Smooth muscle cell (in vitro differentiated cells): ENCODE results near the gene ITCH. TPM values are rescaled to one million over a fixed set of nuclear protein-coding genes. Genes with fewer than 3 reads are reported as not detected.
A peak's percentile ranks its signal among the peaks of the same experiment; 100 is the strongest.

Source experiments
- DNase-seq: peaks from one replicate; lab custom pipeline; 2025; ENCODE audit not compliant: unreplicated experiment; lab: John Stamatoyannopoulos, UW
- H2AFZ ChIP-seq: fragments of 200-600 bp; sonication (generic); 2 replicates; pipeline ENCODE4 v1.6.0; 2016; ENCODE audit warnings: antibody characterized with exemption, low read depth, mild to moderate bottlenecking
- H3F3A ChIP-seq: fragments of 200-600 bp; sonication (generic); 2 replicates; pipeline ENCODE4 v1.6.0; 2017; ENCODE audit warnings: antibody characterized with exemption, low read depth
- H3K27ac ChIP-seq: fragments of 200-600 bp; sonication (generic); 2 replicates; pipeline ENCODE4 v1.5.1; 2016; ENCODE audit warnings: low read depth, mild to moderate bottlenecking
- H3K27me3 ChIP-seq: fragments of 200-600 bp; sonication (generic); 2 replicates; pipeline ENCODE4 v1.6.1; 2016; ENCODE audit warnings: low read depth, mild to moderate bottlenecking
- H3K36me3 ChIP-seq: fragments of 200-600 bp; sonication (generic); 2 replicates; pipeline ENCODE4 v1.5.1; 2016; ENCODE audit warnings: low read depth
- H3K4me1 ChIP-seq: fragments of 200-600 bp; sonication (generic); 2 replicates; pipeline ENCODE4 v1.5.1; 2016; ENCODE audit warnings: low read depth
- H3K4me2 ChIP-seq: fragments of 200-600 bp; sonication (generic); 2 replicates; pipeline ENCODE4 v1.6.0; 2016; ENCODE audit warnings: mild to moderate bottlenecking
- H3K4me3 ChIP-seq: fragments of 200-600 bp; sonication (generic); 2 replicates; pipeline ENCODE4 v1.5.1; 2016; ENCODE audit warnings: mild to moderate bottlenecking
- H3K79me2 ChIP-seq: fragments of 200-600 bp; sonication (generic); 2 replicates; pipeline ENCODE4 v1.6.0; 2016; ENCODE audit warnings: low read depth, mild to moderate bottlenecking
- H3K9ac ChIP-seq: fragments of 200-600 bp; sonication (generic); 2 replicates; pipeline ENCODE4 v1.6.0; 2016; ENCODE audit warnings: low read depth
- H3K9me3 ChIP-seq: fragments of 200-600 bp; sonication (generic); replicated peaks from 2 replicates; pipeline ENCODE4 v1.5.1; 2016; ENCODE audit warnings: low read depth
- H4K20me1 ChIP-seq: fragments of 200-600 bp; sonication (generic); 2 replicates; pipeline ENCODE4 v1.6.0; 2016; ENCODE audit warnings: low read depth
- WGBS: methylation state at CpG from one replicate; pipeline ENCODE4 v1.1.7; 2016; ENCODE audit warnings: low lambda C conversion rate; 5-methylcytosine and 5-hydroxymethylcytosine counted together
- polyA plus RNA-seq: library from polyadenylated mRNA; unstranded; fragments of >200 nt; fragmentation: Nextera tagmentation; extraction: Ambion mirVana; gene quantifications from 2 replicates; pipeline ENCODE4 v1.2.1, GENCODE V29; 2016
- total RNA-seq: library from RNA; depleted of rRNA; stranded (reverse); fragments of >200 nt; gene quantifications from 2 replicates; pipeline ENCODE4 v1.2.3, GENCODE V29; 2014
- TF ChIP-seq, protein P1 (sequence below): fragments of 200-600 bp; sonication (generic); IDR thresholded peaks from 2 replicates; pipeline ENCODE4 v1.5.1; 2017; ENCODE audit warnings: borderline replicate concordance, mild to moderate bottlenecking, antibody characterized with exemption; ENCODE audit not compliant: insufficient read depth, poor library complexity, severe bottlenecking

ITCH gene
- total and polyA plus RNA-seq, 2 experiments from 2014 or later, result 21.9 to 96.7 TPM

- Histone ChIP-seq H3K4me1 (no peaks in the 10 kb centered on the region), H3K79me2 (peaks cover 29% of the 10 kb centered on the region), H3K27ac (no peak overlapping the region), H4K20me1 (peaks cover 46% of the 10 kb centered on the region), H3F3A (peaks cover 9% of the 10 kb centered on the region), H3K4me3 (no peak overlapping the region), H3K4me2 (no peak overlapping the region), H3K36me3 (peaks cover 43% of the 10 kb centered on the region), H3K27me3 (no peaks in the 10 kb centered on the region), H2AFZ (no peak overlapping the region), H3K9ac (no peak overlapping the region), H3K9me3 (no peaks in the 10 kb centered on the region)
- WGBS, result 96% methylated on average over 4 of the region's 4 CpGs
- no peak for DNase-seq
- TF ChIP-seq, protein P1, sequence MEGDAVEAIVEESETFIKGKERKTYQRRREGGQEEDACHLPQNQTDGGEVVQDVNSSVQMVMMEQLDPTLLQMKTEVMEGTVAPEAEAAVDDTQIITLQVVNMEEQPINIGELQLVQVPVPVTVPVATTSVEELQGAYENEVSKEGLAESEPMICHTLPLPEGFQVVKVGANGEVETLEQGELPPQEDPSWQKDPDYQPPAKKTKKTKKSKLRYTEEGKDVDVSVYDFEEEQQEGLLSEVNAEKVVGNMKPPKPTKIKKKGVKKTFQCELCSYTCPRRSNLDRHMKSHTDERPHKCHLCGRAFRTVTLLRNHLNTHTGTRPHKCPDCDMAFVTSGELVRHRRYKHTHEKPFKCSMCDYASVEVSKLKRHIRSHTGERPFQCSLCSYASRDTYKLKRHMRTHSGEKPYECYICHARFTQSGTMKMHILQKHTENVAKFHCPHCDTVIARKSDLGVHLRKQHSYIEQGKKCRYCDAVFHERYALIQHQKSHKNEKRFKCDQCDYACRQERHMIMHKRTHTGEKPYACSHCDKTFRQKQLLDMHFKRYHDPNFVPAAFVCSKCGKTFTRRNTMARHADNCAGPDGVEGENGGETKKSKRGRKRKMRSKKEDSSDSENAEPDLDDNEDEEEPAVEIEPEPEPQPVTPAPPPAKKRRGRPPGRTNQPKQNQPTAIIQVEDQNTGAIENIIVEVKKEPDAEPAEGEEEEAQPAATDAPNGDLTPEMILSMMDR, result no peak
Observed at GRCh38 chr20:34449674-34450592, 86.9 kb downstream of the ITCH start.

- 89% methylated on average over 2 of the region's 2 CpGs for whole genome bisulfite sequencing
- no peak for DNase-seq
Observed at GRCh38 chr20:34452281-34452982, 89.4 kb downstream of the ITCH start.

GRCh38 chr20:34458631-34459030 is 95.6 kb downstream of the ITCH start:
- H4K20me1 ChIP-seq, result peaks cover 26% of the 10 kb centered on the region
- H3K9me3 ChIP-seq, result no peaks in the 10 kb centered on the region
- H3K4me3 ChIP-seq, result no peak overlapping the region
- peaks cover 51% of the 10 kb centered on the region for H3K79me2 ChIP-seq
- H3F3A ChIP-seq, result peaks cover 11% of the 10 kb centered on the region
- H3K27me3 ChIP-seq, result no peaks in the 10 kb centered on the region
- peak overlapping the region; percentile 67 for H3K27ac ChIP-seq
- 54% methylated on average over 3 of the region's 3 CpGs for WGBS
- H2AFZ ChIP-seq, result no peak overlapping the region
- no peak for DNase-seq
- H3K36me3 ChIP-seq, result peaks cover 28% of the 10 kb centered on the region
- H3K4me1 ChIP-seq, result no peaks in the 10 kb centered on the region
- TF ChIP-seq, protein P1, result no peak
- H3K4me2 ChIP-seq, result peak overlapping the region; percentile 39
- no peak overlapping the region for H3K9ac ChIP-seq

More at GRCh38 chr20:34452281-34452982, 89.4 kb downstream of the ITCH start:
- no peak overlapping the region for H3K9ac ChIP-seq
- H3K4me2 ChIP-seq, result no peak overlapping the region
- H3F3A ChIP-seq, result peaks cover 13% of the 10 kb centered on the region
- H4K20me1 ChIP-seq, result peaks cover 48% of the 10 kb centered on the region
- H3K4me1 ChIP-seq, result no peaks in the 10 kb centered on the region
- H3K27me3 ChIP-seq, result no peaks in the 10 kb centered on the region
- H3K79me2 ChIP-seq, result peaks cover 22% of the 10 kb centered on the region
- peaks cover 29% of the 10 kb centered on the region for H3K36me3 ChIP-seq
- H3K4me3 ChIP-seq, result no peak overlapping the region
- H3K9me3 ChIP-seq, result no peaks in the 10 kb centered on the region
- no peak overlapping the region for H2AFZ ChIP-seq
- H3K27ac ChIP-seq, result peak overlapping the region; percentile 8
- TF ChIP-seq, protein P1, result no peak
